WTC11 (cell line): ENCODE measurements around the gene MACF1. TPM values are rescaled to one million over a fixed set of nuclear protein-coding genes. Genes with fewer than 3 reads are reported as not detected.
A peak's percentile ranks its signal among the peaks of the same experiment; 100 is the strongest.

Experiments used
- ATAC-seq: fragments of 200-7000 bp; cut with Tn5 transposase; 2 replicates; pipeline ENCODE4 v1.10.0; 2021; ENCODE audit warnings: mild to moderate bottlenecking, moderate library complexity
- CTCF ChIA-PET: fragments of 300-600 bp; sonication (Branson Sonifier 250); formaldehyde crosslinking; loops from one replicate; lab custom pipeline; 2021; ENCODE audit warnings: antibody characterized with exemption; lab: Charles Lee
- POLR2A ChIA-PET: fragments of 350-600 bp; sonication (Branson Sonifier 250); formaldehyde crosslinking; loops from one replicate; lab custom pipeline; 2021; ENCODE audit warnings: antibody characterized with exemption; lab: Charles Lee
- DNase-seq: peaks from one replicate; pipeline ENCODE4 v3.0.0; 2021; ENCODE audit warnings: low spot score
- H3K27ac Mint-ChIP-seq: 2 replicates; pipeline ENCODE4 v1.8.0; 2021; ENCODE audit warnings: mixed read lengths
- H3K27me3 Mint-ChIP-seq: 2 replicates; pipeline ENCODE4 v1.8.0; 2021; ENCODE audit warnings: low read depth, mild to moderate bottlenecking, moderate library complexity, mixed read lengths
- H3K36me3 Mint-ChIP-seq: 2 replicates; pipeline ENCODE4 v1.8.0; 2021; ENCODE audit warnings: mixed read lengths
- H3K4me1 Mint-ChIP-seq: 2 replicates; pipeline ENCODE4 v1.8.0; 2022; ENCODE audit warnings: mixed read lengths
- H3K4me3 Mint-ChIP-seq: 2 replicates; pipeline ENCODE4 v1.8.0; 2021; ENCODE audit warnings: mild to moderate bottlenecking, moderate library complexity, mixed read lengths
- H3K9me3 Mint-ChIP-seq: 2 replicates; pipeline ENCODE4 v1.8.0; 2021; ENCODE audit warnings: mixed read lengths
- AR ChIP-seq: fragments of 250-450 bp; sonication (Bioruptor Pico); IDR thresholded peaks from 2 replicates; pipeline ENCODE4 v1.9.0; 2021; ENCODE audit warnings: mild to moderate bottlenecking
- ATF2 ChIP-seq: sonication (generic); formaldehyde crosslinking; IDR thresholded peaks from 2 replicates; pipeline ENCODE4 v1.8.1; 2022; ENCODE audit warnings: low read depth, missing genetic modification reagents, borderline replicate concordance
- E2F1 ChIP-seq: sonication (generic); formaldehyde crosslinking; IDR thresholded peaks from 2 replicates; pipeline ENCODE4 v1.8.0; 2022; ENCODE audit warnings: mild to moderate bottlenecking, missing genetic modification reagents
- E2F4 ChIP-seq: sonication (generic); formaldehyde crosslinking; IDR thresholded peaks from 2 replicates; pipeline ENCODE4 v1.8.1; 2022; ENCODE audit warnings: low read depth, mild to moderate bottlenecking, moderate library complexity, missing genetic modification reagents, borderline replicate concordance
- ERG ChIP-seq: fragments of 250-450 bp; sonication (Bioruptor Pico); IDR thresholded peaks from 2 replicates; pipeline ENCODE4 v1.8.0; 2021; ENCODE audit warnings: mild to moderate bottlenecking
- ESRRA ChIP-seq: sonication (generic); formaldehyde crosslinking; IDR thresholded peaks from 2 replicates; pipeline ENCODE4 v1.8.1; 2022; ENCODE audit warnings: mild to moderate bottlenecking, missing genetic modification reagents, borderline replicate concordance
- ETV6 ChIP-seq: sonication (generic); formaldehyde crosslinking; IDR thresholded peaks from 2 replicates; pipeline ENCODE4 v1.8.1; 2022; ENCODE audit warnings: mild to moderate bottlenecking, missing genetic modification reagents
- GABPB1 ChIP-seq: sonication (generic); formaldehyde crosslinking; IDR thresholded peaks from 2 replicates; pipeline ENCODE4 v1.8.1; 2023; ENCODE audit warnings: mild to moderate bottlenecking, missing genetic modification reagents
- HMGA2 ChIP-seq: fragments of 250-450 bp; sonication (Bioruptor Pico); IDR thresholded peaks from 2 replicates; pipeline ENCODE4 v1.4.0; 2021; ENCODE audit warnings: mild to moderate bottlenecking, moderate library complexity
- IRF1 ChIP-seq: sonication (generic); formaldehyde crosslinking; IDR thresholded peaks from 2 replicates; pipeline ENCODE4 v1.8.0; 2023; ENCODE audit warnings: missing genetic modification reagents
- KAT7 ChIP-seq: sonication (generic); formaldehyde crosslinking; IDR thresholded peaks from 2 replicates; pipeline ENCODE4 v1.8.1; 2023; ENCODE audit warnings: missing genetic modification reagents, mild to moderate bottlenecking, borderline replicate concordance
- MAX ChIP-seq: sonication (generic); formaldehyde crosslinking; IDR thresholded peaks from 2 replicates; pipeline ENCODE4 v1.8.0; 2022; ENCODE audit warnings: mild to moderate bottlenecking, missing genetic modification reagents
- MLX ChIP-seq: sonication (generic); formaldehyde crosslinking; IDR thresholded peaks from 2 replicates; pipeline ENCODE4 v1.8.1; 2023; ENCODE audit warnings: mild to moderate bottlenecking, missing genetic modification reagents, moderate library complexity
- NFYB ChIP-seq: sonication (generic); formaldehyde crosslinking; conservative IDR thresholded peaks from 2 replicates; pipeline ENCODE4 v1.8.0; 2022; ENCODE audit warnings: low read depth, missing genetic modification reagents
- NR2C2 ChIP-seq: sonication (generic); formaldehyde crosslinking; IDR thresholded peaks from 2 replicates; pipeline ENCODE4 v1.8.0; 2022; ENCODE audit warnings: mild to moderate bottlenecking, missing genetic modification reagents
- OVOL2 ChIP-seq: fragments of 250-450 bp; sonication (Bioruptor Pico); IDR thresholded peaks from 2 replicates; pipeline ENCODE4 v1.9.0; 2021; ENCODE audit warnings: mild to moderate bottlenecking, borderline replicate concordance
- TCF7 ChIP-seq: sonication (generic); formaldehyde crosslinking; IDR thresholded peaks from 2 replicates; pipeline ENCODE4 v1.8.0; 2022; ENCODE audit warnings: mild to moderate bottlenecking, low read depth, missing genetic modification reagents, moderate library complexity
- USF1 ChIP-seq: sonication (generic); formaldehyde crosslinking; IDR thresholded peaks from 2 replicates; pipeline ENCODE4 v1.8.0; 2022; ENCODE audit warnings: mild to moderate bottlenecking, missing genetic modification reagents
- ZNF232 ChIP-seq: sonication (generic); formaldehyde crosslinking; IDR thresholded peaks from 2 replicates; pipeline ENCODE4 v1.8.0; 2022; ENCODE audit warnings: mild to moderate bottlenecking, missing genetic modification reagents
- total RNA-seq: library from RNA; stranded (reverse); gene quantifications from 3 replicates; pipeline ENCODE4 v1.2.3, GENCODE V29; 2021

Gene MACF1
- total RNA-seq, 1 experiment from 2014 or later = 327 TPM

- TF ChIP-seq ATF2 (CRISPR knock-in tag) = no peak
- no peak for TF ChIP-seq ETV6 (CRISPR knock-in tag)
- TF ChIP-seq TCF7 (CRISPR knock-in tag) = no peak
- no peak for TF ChIP-seq ERG
- TF ChIP-seq NFYB (CRISPR knock-in tag) = no peak
- no peak for TF ChIP-seq IRF1 (CRISPR knock-in tag)
- no peak for TF ChIP-seq HMGA2 (CRISPR knock-in tag)
- TF ChIP-seq OVOL2 (CRISPR knock-in tag) = no peak
- no peak for TF ChIP-seq E2F4 (CRISPR knock-in tag)
Observed at GRCh38 chr1:39262802-39263201, 58.3 kb downstream of the MACF1 start (continued).

GRCh38 chr1:39266269-39266668 lies 61.8 kb downstream of the MACF1 start:
- POLR2A ChIA-PET = no interaction called here
- ATAC-seq (peak; percentile 40), DNase-seq (no peak)
- Mint-ChIP-seq H3K4me3 (no peak overlapping the region), H3K4me1 (peaks cover 65% of the 10 kb centered on the region), H3K9me3 (no peaks in the 10 kb centered on the region), H3K27ac (peak overlapping the region; percentile 65; the same call in 1 of the 2 replicates), H3K27me3 (no peaks in the 10 kb centered on the region), H3K36me3 (no peaks in the 10 kb centered on the region; the same call in none of the 2 replicates)
- CTCF ChIA-PET = interaction anchor here (0.6 to 4.0 kb wide), 8 partner anchors 74 to 174 kb away, joined by 3 to 18 read pairs (median 4); no protein-coding TSS in a partner anchor
- TF ChIP-seq ZNF232 (no peak), GABPB1 (CRISPR knock-in tag) (no peak), KAT7 (CRISPR knock-in tag) (no peak), MAX (no peak), USF1 (no peak), MLX (CRISPR knock-in tag) (no peak), AR (CRISPR knock-in tag) (no peak), NR2C2 (CRISPR knock-in tag) (no peak), TCF7 (CRISPR knock-in tag) (no peak), E2F1 (no peak), ESRRA (CRISPR knock-in tag) (no peak), ERG (no peak)
